HEK293 (cell line): ENCODE measurements around the gene HOXD12.

Experiments
- CTCF ChIA-PET: fragments of 350-600 bp; formaldehyde crosslinking; extraction: SDS; loops from one replicate; lab custom pipeline; 2021; ENCODE audit warnings: antibody characterized with exemption; lab: Yijun Ruan, JAX
- POLR2A ChIA-PET: fragments of 300-600 bp; formaldehyde crosslinking; extraction: SDS; loops from one replicate; lab custom pipeline; 2020; ENCODE audit warnings: antibody characterized with exemption, inconsistent platforms; lab: Yijun Ruan, JAX
- H3K27ac ChIP-seq: fragments of 200-500 bp; sonication (Bioruptor generic); 2 replicates; pipeline ENCODE4 v1.5.1; 2014; ENCODE audit warnings: low read depth, low read length, control low read depth, inconsistent platforms; ENCODE audit errors: extremely low read depth
- H3K36me3 ChIP-seq, 2 experiments: fragments of 200-500 bp in 1 of 2; sonication (Bioruptor generic) in 1 of 2; 1 replicate in 1 of 2; 2 replicates in 1 of 2; pipeline ENCODE4 v1.5.1; 2014 to 2017; ENCODE audit warnings: inconsistent platforms in 2 of 2, low read length in 2 of 2; ENCODE audit not compliant: control insufficient read depth in 2 of 2, insufficient read depth in 1 of 2
- H3K4me1 ChIP-seq: fragments of 200-500 bp; sonication (Bioruptor generic); 2 replicates; pipeline ENCODE4 v1.5.1; 2014; ENCODE audit warnings: mild to moderate bottlenecking, low read length, inconsistent platforms; ENCODE audit not compliant: control insufficient read depth, insufficient read depth
- H3K4me3 ChIP-seq: 2 replicates; pipeline ENCODE4 v1.5.1; 2011; ENCODE audit warnings: low read depth, mild to moderate bottlenecking, control low read depth, low read length, moderate library complexity
- H3K9me3 ChIP-seq: fragments of 200-500 bp; sonication (Bioruptor generic); 2 replicates; pipeline ENCODE4 v1.5.1; 2014; ENCODE audit warnings: low read depth, low read length, inconsistent platforms; ENCODE audit not compliant: control insufficient read depth, insufficient read depth
- KLF10 ChIP-seq: fragments of 450-650 bp; IDR thresholded peaks from 2 replicates; pipeline ENCODE4 v1.5.1; 2018; ENCODE audit warnings: missing biosample characterization, mild to moderate bottlenecking, missing genetic modification characterization
- ZNF114 ChIP-seq: fragments of 450-650 bp; formaldehyde crosslinking; IDR thresholded peaks from 2 replicates; pipeline ENCODE4 v1.5.0; 2017; ENCODE audit warnings: missing biosample characterization, missing genetic modification characterization
- ZNF175 ChIP-seq: fragments of 450-650 bp; formaldehyde crosslinking; IDR thresholded peaks from 2 replicates; pipeline ENCODE4 v1.5.1; 2016; ENCODE audit warnings: missing biosample characterization, missing genetic modification characterization
- ZNF214 ChIP-seq: fragments of 450-650 bp; formaldehyde crosslinking; IDR thresholded peaks from 2 replicates; pipeline ENCODE4 v1.5.1; 2017; ENCODE audit warnings: missing biosample characterization, mild to moderate bottlenecking, missing genetic modification characterization, borderline replicate concordance
- ZNF248 ChIP-seq: fragments of 450-650 bp; formaldehyde crosslinking; IDR thresholded peaks from 2 replicates; pipeline ENCODE4 v1.5.1; 2017; ENCODE audit warnings: missing biosample characterization, missing genetic modification characterization
- ZNF324 ChIP-seq: fragments of 450-650 bp; formaldehyde crosslinking; IDR thresholded peaks from 2 replicates; pipeline ENCODE4 v1.5.1; 2016; ENCODE audit warnings: missing biosample characterization, missing genetic modification characterization
- ZNF514 ChIP-seq: fragments of 450-650 bp; formaldehyde crosslinking; IDR thresholded peaks from 2 replicates; pipeline ENCODE4 v1.5.1; 2016; ENCODE audit warnings: missing biosample characterization, missing genetic modification characterization
- ZNF610 ChIP-seq: fragments of 450-650 bp; formaldehyde crosslinking; IDR thresholded peaks from 2 replicates; pipeline ENCODE4 v1.5.1; 2016; ENCODE audit warnings: missing biosample characterization, missing genetic modification characterization, borderline replicate concordance
- ZNF791 ChIP-seq: fragments of 450-650 bp; formaldehyde crosslinking; IDR thresholded peaks from 2 replicates; pipeline ENCODE4 v1.5.1; 2016; ENCODE audit warnings: missing biosample characterization, missing genetic modification characterization
- TF ChIP-seq, protein P1 (sequence below): fragments of 450-650 bp; formaldehyde crosslinking; IDR thresholded peaks from 2 replicates; pipeline ENCODE4 v1.5.1; 2016; ENCODE audit warnings: missing biosample characterization, missing genetic modification characterization, low read depth
- TF ChIP-seq, protein P2 (sequence below): fragments of 450-650 bp; formaldehyde crosslinking; IDR thresholded peaks from 2 replicates; pipeline ENCODE4 v1.5.1; 2016; ENCODE audit warnings: missing biosample characterization, missing genetic modification characterization
- TF ChIP-seq, protein P3 (sequence below): fragments of 450-650 bp; formaldehyde crosslinking; IDR thresholded peaks from 2 replicates; pipeline ENCODE4 v1.5.1; 2017; ENCODE audit warnings: missing biosample characterization, missing genetic modification characterization
- TF ChIP-seq, protein P4 (sequence below): fragments of 450-650 bp; formaldehyde crosslinking; IDR thresholded peaks from 2 replicates; pipeline ENCODE4 v1.5.1; 2016; ENCODE audit warnings: missing biosample characterization, missing genetic modification characterization
- TF ChIP-seq, protein P5 (sequence below): fragments of 450-650 bp; formaldehyde crosslinking; IDR thresholded peaks from 2 replicates; pipeline ENCODE4 v1.5.1; 2016; ENCODE audit warnings: missing biosample characterization, missing genetic modification characterization
- TF ChIP-seq, protein P6 (sequence below): fragments of 450-650 bp; formaldehyde crosslinking; IDR thresholded peaks from 2 replicates; pipeline ENCODE4 v1.5.1; 2016; ENCODE audit warnings: missing biosample characterization, missing genetic modification characterization

The HOXD12 gene

DNA sequence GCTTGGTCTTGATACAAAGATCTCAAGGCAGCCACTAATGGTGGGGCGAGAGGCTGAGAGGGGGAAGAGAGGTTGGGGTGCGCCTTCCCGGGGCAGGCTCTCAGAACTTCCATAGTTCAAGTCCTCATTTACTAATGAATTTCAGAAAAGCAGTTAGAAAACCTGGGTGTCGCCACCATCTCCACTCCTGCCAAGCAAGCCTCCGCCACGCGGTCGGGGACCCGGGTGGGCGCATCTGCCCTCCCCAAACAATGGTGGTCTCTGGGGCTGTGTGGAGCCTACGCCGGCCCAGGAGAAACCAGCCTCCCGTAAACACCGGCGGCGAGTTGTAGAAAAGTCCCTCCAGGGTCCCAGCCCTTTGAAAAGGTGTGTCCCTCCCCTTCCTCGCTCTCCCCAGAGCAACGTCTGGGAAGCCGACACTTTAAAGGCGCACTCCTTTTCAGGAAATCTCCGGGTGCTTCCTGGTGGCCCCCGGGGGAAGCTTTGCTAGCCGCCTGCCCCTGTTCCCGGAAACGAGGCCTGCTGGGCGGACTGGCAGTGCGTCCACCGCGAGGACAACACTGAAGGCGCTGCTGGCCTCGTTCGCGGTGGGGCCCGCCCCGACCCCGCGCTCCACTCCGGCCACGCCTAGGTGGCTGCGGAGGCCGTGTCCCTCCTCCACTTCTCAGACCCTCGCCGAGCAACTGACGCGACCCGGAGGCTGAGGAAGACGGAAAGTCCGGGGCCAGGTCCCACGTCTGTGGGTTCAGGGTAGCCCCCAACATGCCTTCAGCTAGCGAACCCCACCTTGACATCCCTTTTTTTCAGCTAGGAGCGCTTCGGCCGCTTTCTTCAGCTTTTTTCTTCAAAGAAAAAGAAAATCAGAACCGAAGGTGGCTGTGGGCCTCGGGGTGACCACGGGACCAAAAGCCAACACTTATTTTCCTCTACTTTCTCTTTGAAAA is 32.7 kb upstream of the HOXD12 start (continued):
- TF ChIP-seq, protein P1, sequence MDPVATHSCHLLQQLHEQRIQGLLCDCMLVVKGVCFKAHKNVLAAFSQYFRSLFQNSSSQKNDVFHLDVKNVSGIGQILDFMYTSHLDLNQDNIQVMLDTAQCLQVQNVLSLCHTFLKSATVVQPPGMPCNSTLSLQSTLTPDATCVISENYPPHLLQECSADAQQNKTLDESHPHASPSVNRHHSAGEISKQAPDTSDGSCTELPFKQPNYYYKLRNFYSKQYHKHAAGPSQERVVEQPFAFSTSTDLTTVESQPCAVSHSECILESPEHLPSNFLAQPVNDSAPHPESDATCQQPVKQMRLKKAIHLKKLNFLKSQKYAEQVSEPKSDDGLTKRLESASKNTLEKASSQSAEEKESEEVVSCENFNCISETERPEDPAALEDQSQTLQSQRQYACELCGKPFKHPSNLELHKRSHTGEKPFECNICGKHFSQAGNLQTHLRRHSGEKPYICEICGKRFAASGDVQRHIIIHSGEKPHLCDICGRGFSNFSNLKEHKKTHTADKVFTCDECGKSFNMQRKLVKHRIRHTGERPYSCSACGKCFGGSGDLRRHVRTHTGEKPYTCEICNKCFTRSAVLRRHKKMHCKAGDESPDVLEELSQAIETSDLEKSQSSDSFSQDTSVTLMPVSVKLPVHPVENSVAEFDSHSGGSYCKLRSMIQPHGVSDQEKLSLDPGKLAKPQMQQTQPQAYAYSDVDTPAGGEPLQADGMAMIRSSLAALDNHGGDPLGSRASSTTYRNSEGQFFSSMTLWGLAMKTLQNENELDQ (tag by site-specific recombination): no peak
- no peak for TF ChIP-seq ZNF610
- no peak for TF ChIP-seq ZNF248 (tag by site-specific recombination)
- TF ChIP-seq, protein P2, sequence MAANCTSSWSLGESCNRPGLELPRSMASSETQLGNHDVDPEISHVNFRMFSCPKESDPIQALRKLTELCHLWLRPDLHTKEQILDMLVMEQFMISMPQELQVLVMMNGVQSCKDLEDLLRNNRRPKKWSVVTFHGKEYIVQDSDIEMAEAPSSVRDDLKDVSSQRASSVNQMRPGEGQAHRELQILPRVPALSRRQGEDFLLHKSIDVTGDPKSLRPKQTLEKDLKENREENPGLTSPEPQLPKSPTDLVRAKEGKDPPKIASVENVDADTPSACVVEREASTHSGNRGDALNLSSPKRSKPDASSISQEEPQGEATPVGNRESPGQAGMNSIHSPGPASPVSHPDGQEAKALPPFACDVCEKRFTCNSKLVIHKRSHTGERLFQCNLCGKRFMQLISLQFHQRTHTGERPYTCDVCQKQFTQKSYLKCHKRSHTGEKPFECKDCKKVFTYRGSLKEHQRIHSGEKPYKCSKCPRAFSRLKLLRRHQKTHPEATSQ (tag by site-specific recombination): no peak
- TF ChIP-seq, protein P3, sequence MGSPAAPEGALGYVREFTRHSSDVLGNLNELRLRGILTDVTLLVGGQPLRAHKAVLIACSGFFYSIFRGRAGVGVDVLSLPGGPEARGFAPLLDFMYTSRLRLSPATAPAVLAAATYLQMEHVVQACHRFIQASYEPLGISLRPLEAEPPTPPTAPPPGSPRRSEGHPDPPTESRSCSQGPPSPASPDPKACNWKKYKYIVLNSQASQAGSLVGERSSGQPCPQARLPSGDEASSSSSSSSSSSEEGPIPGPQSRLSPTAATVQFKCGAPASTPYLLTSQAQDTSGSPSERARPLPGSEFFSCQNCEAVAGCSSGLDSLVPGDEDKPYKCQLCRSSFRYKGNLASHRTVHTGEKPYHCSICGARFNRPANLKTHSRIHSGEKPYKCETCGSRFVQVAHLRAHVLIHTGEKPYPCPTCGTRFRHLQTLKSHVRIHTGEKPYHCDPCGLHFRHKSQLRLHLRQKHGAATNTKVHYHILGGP (tag by site-specific recombination): no peak
- no peak for TF ChIP-seq KLF10 (tag by site-specific recombination)
- TF ChIP-seq ZNF114 (tag by site-specific recombination): no peak
- TF ChIP-seq ZNF514 (tag by site-specific recombination): no peak
- TF ChIP-seq ZNF791 (tag by site-specific recombination): no peak
- TF ChIP-seq, protein P4, sequence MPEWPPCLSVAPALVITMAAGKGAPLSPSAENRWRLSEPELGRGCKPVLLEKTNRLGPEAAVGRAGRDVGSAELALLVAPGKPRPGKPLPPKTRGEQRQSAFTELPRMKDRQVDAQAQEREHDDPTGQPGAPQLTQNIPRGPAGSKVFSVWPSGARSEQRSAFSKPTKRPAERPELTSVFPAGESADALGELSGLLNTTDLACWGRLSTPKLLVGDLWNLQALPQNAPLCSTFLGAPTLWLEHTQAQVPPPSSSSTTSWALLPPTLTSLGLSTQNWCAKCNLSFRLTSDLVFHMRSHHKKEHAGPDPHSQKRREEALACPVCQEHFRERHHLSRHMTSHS: no peak
- no peak for TF ChIP-seq ZNF175 (tag by site-specific recombination)

DNA sequence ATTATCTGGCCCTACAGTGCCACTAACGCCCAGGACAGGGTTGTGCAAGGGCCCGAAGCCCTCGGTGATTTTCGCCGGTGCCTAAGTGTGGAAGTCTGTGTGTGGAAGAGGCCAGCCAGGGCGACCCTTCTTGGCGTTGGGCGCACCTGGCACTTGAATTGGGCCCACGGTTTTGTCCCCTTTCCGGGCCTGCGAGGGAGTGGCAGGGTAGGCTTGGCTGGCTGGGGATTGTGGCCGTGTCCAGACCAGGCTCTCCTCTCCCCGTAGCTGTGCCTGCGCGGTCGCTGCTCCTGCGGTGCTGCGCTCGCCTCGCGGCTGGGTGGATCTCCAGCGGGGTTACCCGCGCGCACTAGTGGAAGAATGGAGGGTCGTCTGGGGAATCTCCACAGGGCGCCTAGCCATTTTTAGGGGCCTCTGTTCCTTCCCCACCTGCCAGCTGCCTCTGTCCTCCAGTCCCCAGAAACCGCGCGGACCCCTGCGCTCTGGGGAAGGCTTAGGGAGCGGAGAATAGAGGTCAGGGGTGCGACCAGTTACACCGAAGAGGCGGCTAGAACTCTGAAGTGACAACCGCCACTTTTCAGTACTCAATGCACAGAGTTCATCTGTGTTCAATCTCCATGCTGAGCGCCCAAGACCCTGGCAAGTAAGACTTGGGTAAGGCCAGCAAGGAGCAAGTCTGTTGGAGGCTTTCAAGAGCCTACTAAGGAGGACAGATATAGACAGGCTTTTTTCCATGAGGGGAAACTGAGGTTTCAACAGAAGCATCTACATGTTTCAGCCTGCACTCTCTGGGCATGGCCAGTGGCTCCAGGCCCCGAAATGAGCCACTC is 31.8 kb upstream of the HOXD12 start:
- TF ChIP-seq, protein P5, sequence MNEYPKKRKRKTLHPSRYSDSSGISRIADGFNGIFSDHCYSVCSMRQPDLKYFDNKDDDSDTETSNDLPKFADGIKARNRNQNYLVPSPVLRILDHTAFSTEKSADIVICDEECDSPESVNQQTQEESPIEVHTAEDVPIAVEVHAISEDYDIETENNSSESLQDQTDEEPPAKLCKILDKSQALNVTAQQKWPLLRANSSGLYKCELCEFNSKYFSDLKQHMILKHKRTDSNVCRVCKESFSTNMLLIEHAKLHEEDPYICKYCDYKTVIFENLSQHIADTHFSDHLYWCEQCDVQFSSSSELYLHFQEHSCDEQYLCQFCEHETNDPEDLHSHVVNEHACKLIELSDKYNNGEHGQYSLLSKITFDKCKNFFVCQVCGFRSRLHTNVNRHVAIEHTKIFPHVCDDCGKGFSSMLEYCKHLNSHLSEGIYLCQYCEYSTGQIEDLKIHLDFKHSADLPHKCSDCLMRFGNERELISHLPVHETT (tag by site-specific recombination): no peak
- TF ChIP-seq ZNF214 (tag by site-specific recombination) (no peak), ZNF324 (tag by site-specific recombination) (no peak)
- TF ChIP-seq, protein P6, sequence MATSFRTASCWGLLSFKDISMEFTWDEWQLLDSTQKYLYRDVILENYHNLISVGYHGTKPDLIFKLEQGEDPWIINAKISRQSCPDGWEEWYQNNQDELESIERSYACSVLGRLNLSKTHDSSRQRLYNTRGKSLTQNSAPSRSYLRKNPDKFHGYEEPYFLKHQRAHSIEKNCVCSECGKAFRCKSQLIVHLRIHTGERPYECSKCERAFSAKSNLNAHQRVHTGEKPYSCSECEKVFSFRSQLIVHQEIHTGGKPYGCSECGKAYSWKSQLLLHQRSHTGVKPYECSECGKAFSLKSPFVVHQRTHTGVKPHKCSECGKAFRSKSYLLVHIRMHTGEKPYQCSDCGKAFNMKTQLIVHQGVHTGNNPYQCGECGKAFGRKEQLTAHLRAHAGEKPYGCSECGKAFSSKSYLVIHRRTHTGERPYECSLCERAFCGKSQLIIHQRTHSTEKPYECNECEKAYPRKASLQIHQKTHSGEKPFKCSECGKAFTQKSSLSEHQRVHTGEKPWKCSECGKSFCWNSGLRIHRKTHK (tag by site-specific recombination): no peak
- TF ChIP-seq, all 188 proteins: peak for 0
- Histone ChIP-seq H3K4me1 (no peaks in the 10 kb centered on the region), H3K4me3 (no peak overlapping the region), H3K27ac (no peak overlapping the region), H3K9me3 (no peaks in the 10 kb centered on the region), H3K36me3 (no peaks in the 10 kb centered on the region)
- ChIA-PET POLR2A (no interaction called here), CTCF (no interaction called here)
